NCI-H82 treated with DMSO at 0.1 percent for 48 hours (cell line): ENCODE measurements around the gene GTF2A2.

Experiments
- DNase-seq: peaks from one replicate; lab custom pipeline; 2025; ENCODE audit not compliant: unreplicated experiment; lab: John Stamatoyannopoulos, UW

GTF2A2 gene

DNA sequence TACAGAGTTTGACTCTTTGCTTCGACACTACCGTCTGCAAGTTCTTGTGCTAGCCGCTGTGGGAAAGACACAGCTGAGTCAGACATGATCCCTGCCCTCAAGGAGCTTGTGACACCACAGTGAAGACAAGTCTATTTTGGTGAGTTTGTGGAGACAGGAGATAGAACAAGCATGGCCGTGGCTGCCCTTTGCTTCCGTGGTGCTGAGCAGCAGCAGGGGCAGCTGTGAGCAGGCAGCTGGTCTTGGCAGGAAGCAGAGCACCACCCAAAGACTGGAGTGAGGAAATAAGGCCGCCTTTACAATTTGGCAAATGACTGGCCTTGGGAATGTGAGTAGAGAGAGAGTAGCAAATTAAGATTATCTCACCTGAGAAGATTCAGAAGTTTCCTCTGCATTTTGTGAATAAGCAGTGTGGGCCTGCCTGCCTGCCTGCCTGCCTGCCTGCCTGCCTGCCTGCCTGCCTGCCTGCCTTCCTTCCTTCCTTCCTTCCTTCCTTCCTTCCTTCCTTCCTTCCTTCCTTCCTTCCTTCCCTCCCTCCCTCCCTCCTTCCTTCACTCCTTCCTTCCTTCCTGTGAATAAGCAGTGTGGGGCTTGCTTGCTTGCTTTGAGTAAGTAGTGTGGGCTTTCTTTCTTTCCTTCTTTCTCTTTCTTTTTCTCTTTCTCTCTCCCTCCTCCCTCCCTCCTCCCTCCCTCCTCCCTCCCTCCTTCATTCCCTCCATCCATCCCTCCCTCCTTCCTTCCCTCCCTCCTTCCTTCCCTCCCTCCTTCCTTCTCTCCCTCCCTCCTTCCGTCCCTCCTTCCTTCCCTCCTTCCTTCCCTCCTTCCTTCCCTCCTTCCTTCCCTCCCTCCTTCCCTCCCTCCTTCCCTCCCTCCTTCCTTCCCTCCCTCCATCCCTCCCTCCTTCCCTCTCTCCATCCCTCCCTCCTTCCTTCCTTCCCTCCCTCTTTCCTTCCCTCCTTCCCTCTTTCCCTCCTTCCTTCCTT is 47.3 kb downstream of the GTF2A2 start:
- DNase-seq, result no peak

DNA sequence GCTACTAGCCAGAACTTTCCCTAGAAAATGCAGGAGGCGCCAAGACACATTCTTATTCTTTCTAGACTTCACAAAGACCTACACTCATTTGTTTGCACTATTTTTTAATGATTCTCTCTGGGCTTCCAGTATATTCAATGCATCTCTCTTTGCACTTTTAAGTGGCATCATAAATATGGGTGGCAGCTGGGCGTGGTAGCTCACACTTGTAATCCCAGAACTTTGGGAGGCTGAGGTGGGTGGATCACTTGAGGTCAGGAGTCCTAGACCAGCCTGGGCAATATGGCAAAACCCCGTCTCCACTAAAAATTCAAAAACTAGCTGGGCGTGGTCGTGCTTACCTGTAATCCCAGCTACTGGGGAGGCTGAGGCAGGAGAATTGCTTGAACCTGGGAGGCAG is 51.3 kb downstream of the GTF2A2 start:
- no peak for DNase-seq

GRCh38 chr15:59598461-59598860 is 58.9 kb downstream of the GTF2A2 start:
- DNase-seq, result no peak

DNA sequence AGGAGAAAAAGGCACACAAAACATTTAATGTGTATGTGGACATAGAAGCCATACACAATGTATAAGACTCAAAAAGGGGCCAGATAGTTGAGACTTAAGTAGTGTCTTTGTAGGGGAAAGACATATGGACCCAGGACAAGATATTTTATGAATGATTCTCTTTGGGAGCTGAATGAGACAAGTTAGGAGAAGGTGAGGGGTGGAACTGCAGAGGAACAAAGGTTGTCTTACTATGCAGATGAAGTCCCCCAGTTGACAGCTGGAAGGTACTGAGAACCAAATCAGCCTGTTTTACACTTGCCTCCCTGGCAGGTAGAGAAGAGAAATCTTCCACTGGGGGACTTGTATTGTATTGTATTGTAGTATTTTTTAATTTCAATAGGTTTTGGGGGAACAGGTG is 60.7 kb downstream of the GTF2A2 start:
- DNase-seq, result no peak

- no peak for DNase-seq
These were observed 61.8 kb downstream of the GTF2A2 start for GRCh38 chr15:59595434-59595915.

GRCh38 chr15:59594991-59595390 is 62.3 kb downstream of the GTF2A2 start:
- DNase-seq, result no peak

DNA sequence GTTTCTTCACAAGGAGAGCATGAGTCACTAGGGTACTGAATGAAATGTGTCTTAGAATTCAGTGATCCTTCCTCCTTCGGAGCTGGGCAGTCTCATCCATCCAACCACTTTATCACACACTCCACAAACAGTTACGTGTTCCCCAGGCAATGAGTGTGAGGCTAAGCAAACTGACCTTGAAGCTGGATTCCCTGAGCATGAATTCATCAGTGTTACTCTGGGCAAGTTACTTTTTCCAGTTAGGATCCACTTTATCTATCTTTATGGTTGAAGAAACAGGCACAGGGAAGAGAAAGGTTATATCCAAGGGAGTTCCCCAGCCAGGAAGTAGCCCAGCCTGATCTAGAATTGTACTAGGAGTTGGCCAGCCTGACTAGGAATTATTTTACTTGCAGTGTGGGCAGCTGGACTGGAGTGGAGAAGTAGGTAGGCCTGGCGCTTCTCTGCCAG is 62.8 kb downstream of the GTF2A2 start:
- DNase-seq, result no peak

DNA sequence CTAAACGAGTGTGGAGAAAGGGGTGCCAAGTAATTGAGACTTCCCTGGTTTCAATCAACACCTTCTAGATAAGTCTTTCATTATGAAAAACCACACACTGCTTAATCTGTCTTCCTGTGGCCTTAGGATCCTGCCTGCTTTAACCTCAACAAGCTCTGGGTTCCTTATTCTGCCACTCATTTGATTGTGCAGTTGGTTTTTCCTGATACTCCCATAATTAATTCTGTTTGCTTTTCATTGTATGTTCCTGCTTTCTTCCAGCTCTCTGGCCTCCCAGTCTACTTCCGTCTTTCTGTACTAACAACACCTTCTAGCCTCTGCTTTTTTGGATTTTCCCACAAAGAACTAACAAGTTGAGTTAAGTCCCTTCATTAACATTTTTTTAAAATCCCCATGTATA is 66.0 kb downstream of the GTF2A2 start:
- DNase-seq, result no peak

- no peak for DNase-seq
These were observed 67.3 kb downstream of the GTF2A2 start for GRCh38 chr15:59590027-59590426.
